Measurements from ENCODE around the gene RPS18.
"Not testable (repeated sequence)": the region's sequence is repeated elsewhere in the genome, so short reads cannot be mapped to it uniquely, and the experiment has no call there.

The RPS18 gene

GRCh38 chr6:33264015-33264414, 7.9 kb upstream of the RPS18 start:
- ATAC-seq: no peak
- no peak for TF ChIP-seq OSR1 (CRISPR knock-in tag; IDR thresholded peaks at IDR 0.05)

- peak; percentile 11 for ATAC-seq
- TF ChIP-seq GLIS3 (CRISPR knock-in tag; IDR thresholded peaks at IDR 0.05): 0 out of 2 replicates have a peak, but pooled peaks have one; percentile 21
- no peak for TF ChIP-seq PATZ1 (CRISPR knock-in tag; IDR thresholded peaks at IDR 0.05; ENCODE audit: borderline replicate concordance)
Observed at GRCh38 chr6:33271117-33271467, 783 bp upstream of the RPS18 start.

- no peak for TF ChIP-seq ZFP30 (CRISPR knock-in tag; IDR thresholded peaks at IDR 0.05)
- TF ChIP-seq SNAI2 (CRISPR knock-in tag; IDR thresholded peaks at IDR 0.05): no peak
- no peak for TF ChIP-seq PPARA (CRISPR knock-in tag; IDR thresholded peaks at IDR 0.05; ENCODE audit: borderline replicate concordance)
- TF ChIP-seq ZNF565 (CRISPR knock-in tag; conservative IDR thresholded peaks at IDR 0.05; ENCODE audit: low read depth): no peak
- TF ChIP-seq ESRRG (CRISPR knock-in tag; IDR thresholded peaks at IDR 0.05): no peak
- TF ChIP-seq ZNF70 (CRISPR knock-in tag; IDR thresholded peaks at IDR 0.05): no peak
- no peak for TF ChIP-seq ZC3H10 (CRISPR knock-in tag; IDR thresholded peaks at IDR 0.05)
- no peak for TF ChIP-seq RARB (CRISPR knock-in tag; IDR thresholded peaks at IDR 0.05)
- TF ChIP-seq GLIS3 (CRISPR knock-in tag; IDR thresholded peaks at IDR 0.05): no peak
- TF ChIP-seq BACH2 (CRISPR knock-in tag; IDR thresholded peaks at IDR 0.05; ENCODE audit: borderline replicate concordance): no peak
- TF ChIP-seq TOX (CRISPR knock-in tag; IDR thresholded peaks at IDR 0.05; ENCODE audit: borderline replicate concordance): no peak
- TF ChIP-seq ISL1 (CRISPR knock-in tag; IDR thresholded peaks at IDR 0.05): no peak
- no peak for TF ChIP-seq ZNF8 (CRISPR knock-in tag; IDR thresholded peaks at IDR 0.05)
- ATAC-seq: peak; percentile 10
Observed at GRCh38 chr6:33272275-33273128, 627 bp downstream of the RPS18 start.

- TF ChIP-seq ESRRG (CRISPR knock-in tag; IDR thresholded peaks at IDR 0.05) (no peak), CSRNP3 (CRISPR knock-in tag; IDR thresholded peaks at IDR 0.05) (no peak)
- ATAC-seq: no peak
Observed at GRCh38 chr6:33273129-33273923, 1.5 kb downstream of the RPS18 start.

- ATAC-seq: no peak
Observed at GRCh38 chr6:33273924-33274902, 2.3 kb downstream of the RPS18 start.

GRCh38 chr6:33275795-33276580, 4.1 kb downstream of the RPS18 start:
- ATAC-seq: not testable (repeated sequence)

More at GRCh38 chr6:33273924-33274902, 2.3 kb downstream of the RPS18 start:
- no peak for TF ChIP-seq ESRRG (CRISPR knock-in tag; IDR thresholded peaks at IDR 0.05)
- TF ChIP-seq CSDC2 (CRISPR knock-in tag; IDR thresholded peaks at IDR 0.05): no peak
- no peak for TF ChIP-seq PPARA (CRISPR knock-in tag; IDR thresholded peaks at IDR 0.05; ENCODE audit: borderline replicate concordance)
- TF ChIP-seq BACH2 (CRISPR knock-in tag; IDR thresholded peaks at IDR 0.05; ENCODE audit: borderline replicate concordance): no peak
- no peak for TF ChIP-seq ZNF565 (CRISPR knock-in tag; conservative IDR thresholded peaks at IDR 0.05; ENCODE audit: low read depth)
- TF ChIP-seq TOX (CRISPR knock-in tag; IDR thresholded peaks at IDR 0.05; ENCODE audit: borderline replicate concordance): no peak
